SHP77 treated with DMSO at 0.1 percent for 48 hours (cell line): Measurements from ENCODE around the gene ATXN7L1.
"Not testable (repeated sequence)": the region's sequence is repeated elsewhere in the genome, so short reads cannot be mapped to it uniquely, and the experiment has no call there.

Experiments
- DNase-seq: peaks from one replicate; lab custom pipeline; 2025; lab: John Stamatoyannopoulos, UW

The ATXN7L1 gene

GRCh38 chr7:105743351-105744090, 132.9 kb downstream of the ATXN7L1 start:
- DNase-seq: no peak

DNA sequence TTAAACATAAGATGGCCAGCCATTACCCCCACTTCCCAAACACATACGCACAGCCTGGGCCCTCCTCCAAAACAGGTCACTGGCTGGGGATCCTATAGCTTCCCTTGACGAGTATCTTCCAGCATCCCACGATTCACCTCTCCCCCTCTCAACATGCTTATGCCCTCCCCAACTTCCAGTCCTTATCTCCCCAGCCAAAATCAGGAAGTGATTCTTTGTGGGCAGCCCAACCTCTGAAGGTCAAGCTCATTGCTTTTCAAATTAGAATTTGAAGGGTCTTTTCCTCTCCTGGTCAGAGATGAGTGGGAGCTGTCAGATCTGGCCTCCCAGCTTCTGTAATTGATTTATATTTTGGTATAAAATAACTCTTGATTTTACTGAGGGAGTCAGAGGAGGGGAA, 133.6 kb downstream of the ATXN7L1 start:
- DNase-seq: no peak

- DNase-seq: no peak
Observed at GRCh38 chr7:105741982-105742381, 134.4 kb downstream of the ATXN7L1 start.

- DNase-seq: no peak
Observed at GRCh38 chr7:105738133-105738532, 138.3 kb downstream of the ATXN7L1 start.

DNA sequence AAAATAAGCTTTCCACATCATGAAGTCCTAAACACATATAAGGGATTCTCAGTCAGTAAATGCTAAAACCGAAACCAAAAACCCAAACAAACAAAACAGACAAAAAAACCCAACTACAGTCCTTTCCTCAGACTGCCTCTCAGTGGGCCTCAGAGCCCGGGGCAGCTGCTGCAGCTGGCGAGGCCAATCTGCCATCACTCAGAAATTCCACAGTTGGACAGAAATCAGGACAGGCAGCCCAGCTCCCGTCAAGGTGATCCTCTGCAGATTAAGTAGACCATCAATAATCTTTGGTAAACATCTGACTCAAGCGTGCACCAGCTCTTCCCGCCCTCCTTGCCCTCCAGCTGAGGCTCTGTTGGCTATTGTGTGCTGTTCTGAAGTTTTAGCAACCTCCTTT, 142.2 kb downstream of the ATXN7L1 start:
- DNase-seq: no peak

DNA sequence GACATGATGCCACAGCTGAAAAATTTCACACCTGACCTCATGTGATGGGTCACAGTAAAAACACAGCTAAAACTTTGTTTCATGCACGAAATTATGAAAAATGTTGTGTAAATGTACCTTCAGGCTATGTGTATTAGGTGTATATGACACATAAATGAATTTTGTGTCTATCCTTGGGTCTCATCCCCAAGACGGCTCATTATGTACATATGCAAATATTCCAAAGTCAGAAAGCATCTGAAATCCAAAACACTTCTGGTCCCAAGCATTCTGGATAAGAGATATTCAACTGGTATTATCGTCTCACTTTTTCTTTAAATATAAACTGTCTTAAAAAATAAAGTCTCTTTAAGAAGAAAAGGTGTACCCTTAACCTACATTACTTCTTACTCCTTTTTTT, 145.4 kb downstream of the ATXN7L1 start:
- DNase-seq: no peak

GRCh38 chr7:105728028-105728427, 148.4 kb downstream of the ATXN7L1 start:
- no peak for DNase-seq

GRCh38 chr7:105724688-105725087, 151.7 kb downstream of the ATXN7L1 start:
- DNase-seq: no peak

DNA sequence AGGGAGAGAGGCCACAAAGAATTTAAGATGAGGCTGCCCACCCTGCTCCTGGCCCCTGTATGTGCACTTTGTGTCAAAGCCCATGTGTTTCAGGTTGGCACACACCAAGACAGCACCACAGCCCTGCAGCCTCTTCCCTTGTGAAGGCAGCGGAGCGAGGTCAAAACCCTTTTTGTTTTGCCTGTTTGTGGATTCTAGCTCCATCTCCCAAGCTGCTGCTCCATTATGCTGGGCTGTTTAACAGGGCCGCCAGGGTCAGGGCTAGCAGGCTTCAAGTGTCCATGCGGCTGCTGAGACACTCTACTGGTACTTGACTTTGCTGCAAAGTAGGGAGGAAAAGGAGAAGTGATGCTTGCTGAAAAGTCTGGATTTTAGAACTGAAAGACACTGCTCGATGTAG, 152.8 kb downstream of the ATXN7L1 start:
- DNase-seq: no peak

DNA sequence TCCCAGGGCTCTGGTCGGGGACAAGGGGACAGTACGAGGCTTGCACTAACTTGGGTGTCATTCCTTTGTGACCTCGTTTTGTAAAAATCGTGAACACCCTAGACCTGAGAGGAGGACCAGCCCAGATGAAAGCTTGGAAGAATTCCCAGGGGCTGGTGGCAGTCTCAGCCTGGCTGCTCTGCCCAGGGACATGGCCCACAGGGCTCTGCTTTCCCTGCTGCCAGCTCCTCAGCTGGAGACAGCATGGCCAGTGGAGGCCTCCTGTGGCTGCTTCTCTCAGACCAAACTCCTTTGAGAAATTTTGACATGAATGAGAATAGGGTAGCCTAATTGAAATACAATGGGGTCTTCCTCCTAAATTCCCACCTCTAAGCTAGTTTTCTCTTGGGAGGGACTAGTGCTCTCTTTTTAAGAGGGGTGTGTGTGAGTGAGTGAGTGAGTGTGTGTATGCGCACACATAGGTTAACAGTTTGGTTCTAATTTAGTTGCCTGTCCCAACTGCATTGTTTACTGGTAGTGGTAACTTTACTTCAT, 154.8 kb downstream of the ATXN7L1 start:
- DNase-seq: no peak

DNA sequence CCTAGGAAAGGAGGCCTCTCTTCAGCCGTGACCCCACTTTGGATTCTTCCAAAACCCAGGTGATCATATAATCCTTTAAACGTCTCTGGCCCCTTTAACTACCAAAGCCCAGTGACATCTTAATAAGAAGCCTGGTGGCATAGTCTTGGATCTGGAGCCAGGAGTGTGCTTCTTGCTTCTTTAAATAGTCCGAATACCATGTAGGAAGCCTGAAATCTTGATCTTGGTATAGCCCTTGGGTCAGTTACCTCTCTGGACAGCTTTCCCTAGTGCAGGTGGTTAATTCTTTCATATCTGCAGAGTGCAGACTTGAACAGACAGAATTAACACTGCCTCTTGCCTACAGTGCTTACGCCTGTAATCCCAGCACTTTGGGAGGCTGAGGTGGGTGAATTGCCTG, 156.5 kb downstream of the ATXN7L1 start:
- no peak for DNase-seq

- no peak for DNase-seq
Observed at GRCh38 chr7:105719395-105719794, 157.0 kb downstream of the ATXN7L1 start.

DNA sequence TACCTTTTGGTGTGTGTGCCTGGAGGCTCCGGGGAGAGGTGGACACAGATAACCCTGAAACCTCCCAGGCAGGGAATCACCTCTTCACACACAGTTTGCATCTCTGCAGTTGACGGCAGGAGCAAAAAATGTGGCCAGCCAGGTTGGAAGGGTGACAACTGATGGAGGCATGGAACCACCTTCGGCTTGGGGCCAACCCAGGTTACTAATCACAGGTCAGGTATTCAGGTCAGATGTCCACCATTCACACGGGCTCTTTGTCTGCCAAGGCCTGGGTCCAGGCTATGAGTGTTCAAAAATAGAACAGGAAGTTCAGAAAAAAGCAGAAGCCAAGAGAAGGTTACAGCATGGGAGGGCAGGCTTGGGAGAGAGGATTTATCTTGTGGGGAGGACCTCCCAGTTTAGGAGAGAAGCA, 157.9 kb downstream of the ATXN7L1 start:
- no peak for DNase-seq

- no peak for DNase-seq
Observed at GRCh38 chr7:105715528-105715927, 160.9 kb downstream of the ATXN7L1 start.

DNA sequence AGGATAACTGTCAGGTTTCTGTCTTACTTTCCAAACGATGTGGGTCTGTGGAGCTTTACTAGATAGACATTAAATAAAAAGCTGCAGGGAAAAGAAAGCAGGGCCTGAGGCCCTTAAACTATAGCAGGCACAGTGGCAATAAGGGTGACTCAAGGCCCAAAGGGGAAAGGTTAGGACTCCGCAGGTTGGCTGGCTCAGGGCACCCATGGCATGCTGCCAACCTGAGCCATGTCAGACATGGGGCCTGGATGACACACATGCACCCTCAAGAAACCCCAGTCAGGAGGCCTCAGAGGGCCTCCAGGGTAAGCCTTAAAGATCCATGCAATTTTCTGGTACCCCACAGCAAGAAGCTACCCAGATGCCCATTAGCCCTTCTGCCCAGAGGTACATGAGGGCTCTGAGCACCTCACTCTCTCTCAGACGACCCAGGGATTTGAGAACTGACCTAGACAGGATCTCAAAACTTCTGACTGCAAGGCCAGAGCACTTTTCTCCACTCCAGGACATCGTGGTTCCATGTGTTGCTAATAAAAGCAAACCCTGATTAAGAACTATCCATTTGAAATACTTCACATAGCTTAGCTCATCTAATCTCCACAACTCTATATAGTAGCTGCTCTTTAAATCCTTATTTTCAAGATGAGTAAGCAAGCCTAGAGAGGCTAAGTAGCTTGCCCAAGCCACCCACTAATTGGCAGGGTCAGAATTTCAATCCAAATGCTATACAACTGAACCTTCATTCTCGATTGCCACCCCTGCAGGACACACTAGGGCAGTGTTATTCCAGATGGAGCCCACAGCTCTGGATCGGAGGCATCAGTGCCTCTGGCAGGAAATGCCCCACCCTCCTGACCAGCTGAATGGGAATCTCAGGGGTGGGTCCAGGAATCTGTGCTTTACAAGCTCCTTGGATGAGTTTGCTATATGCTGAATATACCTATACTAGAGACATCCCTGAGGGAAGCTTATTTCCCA, 162.6 kb downstream of the ATXN7L1 start:
- no peak for DNase-seq

DNA sequence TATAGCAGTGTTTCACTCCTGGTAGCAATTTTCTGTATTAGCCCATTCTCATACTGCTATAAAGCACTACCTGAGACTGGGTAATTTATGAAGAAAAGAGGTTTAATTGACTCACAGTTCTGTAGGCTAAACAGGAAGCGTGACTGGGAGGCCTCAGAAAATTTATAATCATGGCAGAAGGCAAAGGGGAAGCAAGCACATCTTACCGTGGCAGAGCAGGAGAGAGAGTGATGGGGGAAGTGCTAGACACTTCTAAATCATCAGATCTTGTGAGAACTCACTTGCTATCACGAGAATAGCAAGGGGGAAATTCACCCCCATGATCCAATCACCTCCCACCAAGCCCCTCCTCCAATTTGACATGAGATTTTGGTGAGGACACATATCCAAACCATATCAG, 163.5 kb downstream of the ATXN7L1 start:
- no peak for DNase-seq

GRCh38 chr7:105711726-105712402, 164.5 kb downstream of the ATXN7L1 start:
- DNase-seq: no peak

- DNase-seq: not testable (repeated sequence)
Observed at GRCh38 chr7:105710720-105711119, 165.7 kb downstream of the ATXN7L1 start.

DNA sequence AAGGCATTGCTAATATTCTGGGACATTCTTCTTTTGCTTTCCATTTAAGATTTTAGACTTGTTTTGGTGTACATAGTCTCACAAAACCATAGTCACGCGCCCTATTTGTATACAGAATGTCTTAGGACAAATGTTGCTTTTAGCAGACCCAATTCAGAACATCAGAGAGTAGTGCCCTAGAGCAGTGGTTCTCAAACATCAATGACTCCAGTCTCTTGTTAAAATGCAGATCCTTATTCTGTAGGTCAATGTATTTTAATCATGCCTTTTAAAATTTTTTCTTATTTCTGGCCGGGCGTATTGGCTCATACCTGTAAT, 167.7 kb downstream of the ATXN7L1 start:
- no peak for DNase-seq

DNA sequence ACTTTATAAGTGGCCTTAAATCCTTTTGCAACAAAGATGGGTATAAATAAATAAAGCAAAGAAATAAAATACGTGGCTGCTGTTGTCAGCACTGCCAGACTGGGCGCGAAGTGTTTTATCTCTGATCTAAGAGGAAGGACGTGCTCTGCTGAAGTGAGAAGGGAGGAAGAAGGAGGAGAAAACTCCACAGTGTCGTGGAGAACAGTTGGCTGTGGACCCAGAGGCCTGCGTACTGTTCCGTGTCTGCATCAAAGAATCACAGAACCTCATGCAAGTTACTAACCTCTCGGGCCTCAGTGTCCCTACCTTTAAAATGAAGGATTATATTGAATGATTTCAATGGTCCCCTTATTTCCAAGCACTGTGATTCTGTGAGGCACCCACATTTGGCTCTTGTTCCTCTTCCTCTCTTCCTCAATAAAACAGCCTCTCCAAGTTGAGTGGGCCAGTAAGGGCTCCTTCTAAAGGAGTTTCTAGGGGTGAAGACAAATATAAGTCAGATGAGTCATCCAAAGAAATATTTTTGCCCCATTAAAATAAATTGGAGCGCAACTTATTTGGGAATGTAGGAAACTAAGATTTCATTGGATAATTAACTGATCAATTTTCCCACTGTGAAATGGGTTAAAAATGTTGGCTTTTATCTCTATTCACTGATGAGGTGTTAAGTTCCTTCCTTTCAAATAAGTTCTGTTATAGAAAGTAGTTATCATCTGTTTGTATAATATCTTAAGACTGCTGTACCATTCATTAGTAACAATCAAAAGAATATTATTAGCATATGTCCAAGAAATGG, 168.2 kb downstream of the ATXN7L1 start:
- no peak for DNase-seq

DNA sequence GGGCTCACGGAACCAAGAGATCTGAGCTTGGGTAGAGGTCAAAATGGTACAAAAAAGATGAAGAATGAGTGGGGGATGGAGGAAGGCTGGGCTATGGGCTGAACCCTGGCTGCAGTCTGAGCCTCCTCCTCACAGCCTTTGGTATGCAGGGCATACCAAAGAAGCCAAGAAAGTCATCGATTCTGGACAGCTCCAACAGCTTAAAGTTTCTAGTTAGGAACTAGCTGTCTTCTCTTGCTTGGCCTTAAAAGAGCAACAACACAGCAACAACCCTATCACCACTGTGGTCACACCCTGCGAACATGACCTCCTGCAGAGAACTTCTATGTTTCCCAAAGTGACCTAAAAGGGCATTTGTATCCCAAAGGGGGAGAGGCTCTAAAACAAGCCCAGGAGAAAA, 169.0 kb downstream of the ATXN7L1 start:
- no peak for DNase-seq

GRCh38 chr7:105705427-105705826, 171.0 kb downstream of the ATXN7L1 start:
- DNase-seq: no peak
